Putamen (tissue), 1 donor: ENCODE data around the gene CORIN.
"Not testable (repeated sequence)": the region's sequence is repeated elsewhere in the genome, so short reads cannot be mapped to it uniquely, and the experiment has no call there.

Source experiments
- DNase-seq: peaks from one replicate; pipeline ENCODE4 v3.0.0-alpha.2; 2016; ENCODE audit warnings: low spot score

The CORIN gene

DNA sequence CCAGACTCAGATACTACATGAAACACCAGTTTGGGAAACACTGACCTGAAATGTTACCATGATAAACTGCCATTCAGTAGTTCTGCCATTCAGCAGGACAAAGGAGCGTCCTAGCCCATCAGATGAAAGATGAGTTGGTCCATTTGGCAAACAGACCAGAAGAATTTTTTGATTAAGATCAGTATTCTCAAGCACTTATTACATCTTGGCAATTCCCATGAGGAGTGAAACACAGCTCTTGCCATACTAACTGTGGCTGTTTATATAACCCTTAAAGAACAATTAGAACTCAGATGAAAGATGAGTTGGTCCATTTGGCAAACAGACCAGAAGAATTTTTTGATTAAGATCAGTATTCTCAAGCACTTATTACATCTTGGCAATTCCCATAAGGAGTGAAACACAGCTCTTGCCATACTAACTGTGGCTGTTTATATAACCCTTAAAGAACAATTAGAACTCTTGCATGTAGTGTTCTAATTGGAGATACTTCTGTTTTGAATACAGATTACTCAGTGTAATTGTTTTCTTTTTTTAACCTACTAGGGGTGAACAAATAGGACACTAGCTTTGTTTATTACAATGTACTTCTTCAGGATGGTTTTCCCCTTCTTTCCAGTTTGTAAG is 146.0 kb downstream of the CORIN start:
- not testable (repeated sequence) for DNase-seq

DNA sequence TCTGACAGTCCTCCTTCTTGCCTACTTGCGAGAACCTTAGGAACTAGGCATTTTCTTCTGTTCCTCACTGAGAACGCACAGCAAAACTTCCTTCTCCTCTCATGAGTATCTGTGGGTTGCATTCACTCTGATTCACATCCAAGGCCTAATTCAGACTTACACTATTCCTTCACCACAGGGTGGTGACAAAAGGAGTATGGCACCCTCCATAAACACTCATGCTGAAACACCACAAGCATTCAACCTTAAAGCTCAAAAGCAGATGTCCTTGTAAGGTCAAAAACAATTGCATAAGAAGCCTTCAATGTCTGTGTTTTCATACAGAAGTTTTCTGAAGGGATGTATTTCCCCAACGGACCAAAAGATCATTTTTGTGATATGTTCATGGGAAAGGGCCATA is 147.3 kb downstream of the CORIN start:
- DNase-seq: no peak

GRCh38 chr4:47686294-47686872 is 151.5 kb downstream of the CORIN start:
- no peak for DNase-seq

DNA sequence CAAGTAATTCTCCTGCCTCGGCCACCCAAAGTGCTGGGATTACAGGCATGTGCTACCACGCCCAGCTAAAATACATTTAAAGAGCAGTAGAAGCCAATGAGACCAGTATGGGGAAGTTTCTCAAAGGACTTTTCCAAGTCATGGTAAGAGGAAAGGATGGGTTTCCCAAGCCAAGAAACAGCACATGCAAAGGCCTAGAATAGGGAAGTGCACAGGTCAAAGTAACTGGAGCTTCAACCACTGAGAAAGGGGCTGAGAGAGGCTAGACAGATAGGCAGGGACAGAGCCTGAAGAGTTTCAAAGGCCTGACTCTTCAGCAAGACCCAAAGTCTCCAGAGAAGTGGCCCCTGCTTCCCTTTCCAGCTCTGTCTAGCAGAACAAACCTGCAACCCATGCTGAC is 162.1 kb downstream of the CORIN start:
- DNase-seq: no peak

- no peak for DNase-seq
Observed at GRCh38 chr4:47674144-47674543, 163.7 kb downstream of the CORIN start.

- no peak for DNase-seq
Observed at GRCh38 chr4:47672696-47673095, 165.2 kb downstream of the CORIN start.

DNA sequence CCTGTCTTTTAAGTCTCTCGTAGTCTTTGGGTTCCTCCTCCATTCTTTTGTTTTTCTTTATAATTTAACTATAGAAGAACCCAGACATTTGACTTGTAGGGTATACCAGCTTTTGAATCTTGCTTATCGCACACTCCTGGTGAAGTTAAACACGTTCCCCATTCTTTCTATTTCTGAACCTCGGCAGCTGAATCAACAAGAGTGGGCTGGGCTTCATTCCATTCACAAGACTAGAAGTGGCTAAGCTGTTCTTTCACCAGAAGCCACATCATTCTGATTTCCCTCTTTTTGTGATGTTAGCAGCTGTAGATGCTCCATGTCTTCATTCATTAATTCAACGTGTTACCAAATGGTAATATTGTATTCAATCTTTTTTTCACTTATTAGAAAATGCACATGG is 167.9 kb downstream of the CORIN start:
- DNase-seq: no peak

- peak; percentile 39 for DNase-seq
Observed at GRCh38 chr4:47668810-47669408, 169.0 kb downstream of the CORIN start.

- no peak for DNase-seq
Observed at GRCh38 chr4:47668256-47668655, 169.6 kb downstream of the CORIN start.

- DNase-seq: no peak
Observed at GRCh38 chr4:47667552-47667951, 170.3 kb downstream of the CORIN start.

DNA sequence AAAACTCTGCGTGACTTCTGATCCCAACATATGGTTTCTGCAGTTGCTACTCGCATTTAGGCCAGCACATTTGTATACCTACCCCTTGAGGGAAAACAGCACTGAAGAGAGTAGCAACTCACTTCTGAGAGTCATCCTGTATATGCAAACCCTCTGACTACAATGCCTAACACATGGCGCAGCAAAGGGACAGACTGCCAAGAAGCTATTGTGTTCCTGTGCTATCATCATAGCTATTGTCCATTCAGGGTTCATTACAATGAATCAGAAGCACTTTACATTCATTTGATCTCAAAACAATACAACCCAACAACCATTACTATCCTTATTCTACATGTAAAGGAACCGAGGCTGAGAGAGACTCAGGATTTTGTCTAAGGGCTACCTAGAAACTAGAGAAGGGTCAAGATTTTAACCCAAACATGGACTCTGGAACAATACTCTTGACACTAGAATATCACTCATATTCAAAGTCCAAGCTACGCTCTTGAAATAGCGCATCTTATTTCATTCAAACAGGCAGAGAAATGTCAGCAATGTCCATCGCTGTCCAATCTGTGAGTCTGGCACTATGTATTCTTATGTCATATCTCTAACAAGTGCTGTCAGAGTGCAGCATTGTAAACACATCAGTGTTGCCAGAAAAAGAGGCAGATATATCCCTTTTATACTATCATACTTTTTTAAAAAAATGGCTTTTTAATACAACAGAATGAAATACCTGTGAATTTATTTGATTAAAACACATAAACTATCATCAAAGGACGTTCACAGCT is 173.6 kb downstream of the CORIN start:
- DNase-seq: no peak

DNA sequence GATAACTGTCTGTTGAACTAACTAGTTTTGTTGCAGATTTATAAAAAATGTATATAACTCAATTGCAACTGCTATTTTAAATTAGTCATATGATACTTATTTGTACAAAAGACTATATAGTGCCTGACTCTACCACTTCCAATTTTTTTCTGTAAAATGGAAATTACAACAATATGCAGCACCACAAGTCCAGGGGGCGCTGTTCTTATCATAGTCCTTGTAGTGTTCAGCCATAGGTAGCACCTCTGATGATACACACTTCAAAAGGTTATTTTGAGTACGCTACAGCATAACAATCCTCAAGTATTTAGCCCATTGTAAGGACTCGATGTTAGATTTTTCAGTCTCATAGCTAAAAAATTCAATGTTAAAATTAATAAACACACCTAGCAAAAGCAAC is 174.9 kb downstream of the CORIN start:
- DNase-seq: no peak

DNA sequence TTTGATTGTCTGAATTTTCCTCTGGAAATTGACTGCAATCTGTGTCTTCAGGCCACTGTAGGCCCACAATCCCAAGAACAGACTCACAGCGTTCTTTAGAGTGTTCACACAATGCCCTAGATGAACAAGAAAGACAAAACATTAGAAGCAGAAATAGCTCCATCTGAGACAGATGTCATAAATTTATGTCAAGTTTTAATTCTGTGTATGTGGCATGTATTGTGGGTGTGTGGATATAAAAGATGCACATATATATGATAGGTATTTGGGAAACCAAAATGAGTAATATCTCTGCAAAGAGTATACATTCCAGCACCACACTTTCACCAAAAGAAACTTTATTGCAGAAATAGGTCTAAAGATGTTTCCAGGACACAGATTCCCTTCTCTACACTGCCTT is 176.1 kb downstream of the CORIN start:
- DNase-seq: no peak

GRCh38 chr4:47659342-47659741 is 178.5 kb downstream of the CORIN start:
- no peak for DNase-seq

DNA sequence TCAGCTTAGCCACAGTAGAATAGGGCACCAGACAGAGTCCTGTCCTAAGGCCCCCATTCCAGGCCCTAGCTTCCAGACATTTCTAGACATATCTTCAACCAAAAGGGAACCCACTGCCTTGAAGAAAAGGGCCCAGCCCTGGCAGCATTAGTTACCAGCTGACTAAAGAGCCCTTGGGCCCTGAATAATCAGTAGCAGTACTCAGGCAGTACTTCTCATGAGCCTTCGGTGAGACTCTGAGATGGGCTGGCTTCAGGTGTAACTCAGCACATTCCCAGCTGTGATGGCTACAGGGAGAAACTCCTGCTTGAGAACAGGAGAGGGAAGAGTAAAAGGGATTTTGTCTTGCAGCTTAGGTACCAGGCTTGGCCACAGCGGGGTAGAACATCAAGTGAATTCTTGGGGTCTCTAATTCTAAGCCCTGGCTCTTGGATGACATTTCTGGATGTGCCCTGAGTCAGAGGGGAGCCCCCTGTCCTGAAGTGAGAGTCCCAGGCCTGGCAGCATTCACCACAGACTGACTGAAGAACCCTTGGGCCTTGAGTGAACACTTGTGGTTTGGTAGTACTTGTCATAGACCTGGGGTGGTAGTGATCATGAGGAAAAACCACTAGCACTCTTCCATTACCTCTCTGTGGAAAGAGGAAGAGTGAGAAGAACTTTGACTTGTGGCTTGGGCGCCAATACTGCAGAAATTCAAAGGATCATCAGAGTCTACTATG is 182.7 kb downstream of the CORIN start:
- no peak for DNase-seq

DNA sequence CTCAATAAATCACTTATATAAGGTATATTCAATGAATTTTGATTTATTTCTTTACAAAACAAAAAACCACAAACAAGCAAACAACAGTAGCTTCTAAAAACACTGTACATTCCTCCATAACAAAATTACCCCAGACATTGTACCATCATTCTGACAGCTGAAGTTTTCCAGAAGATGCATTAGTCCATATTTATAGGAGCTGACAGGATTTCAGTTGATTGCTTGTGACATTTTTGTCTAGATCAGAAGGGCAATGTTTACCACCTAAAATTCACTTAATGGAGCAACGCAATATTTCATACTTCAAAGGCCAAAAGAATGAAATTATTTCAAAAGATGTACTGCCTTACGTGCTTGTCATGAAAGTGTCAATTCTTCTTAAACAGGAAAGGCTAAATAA is 185.8 kb downstream of the CORIN start:
- no peak for DNase-seq

DNA sequence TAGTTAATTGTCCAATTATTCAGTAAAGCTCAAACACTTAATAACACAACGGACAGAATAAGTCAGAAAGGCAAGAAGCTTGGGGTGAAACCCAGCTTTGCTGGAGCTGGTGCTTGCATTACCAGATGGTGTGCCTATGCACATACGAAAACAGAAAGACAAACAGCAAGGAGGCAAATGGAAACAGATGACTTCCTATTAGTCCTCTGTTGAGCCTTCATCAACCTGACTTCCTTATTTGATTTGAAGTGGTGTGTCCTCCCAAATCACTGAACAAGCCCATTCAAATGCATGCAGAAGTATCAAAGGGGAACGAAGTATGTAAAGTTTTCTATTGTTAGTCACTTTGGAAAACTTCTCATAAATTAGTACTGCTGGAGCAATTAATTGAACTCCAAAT is 186.6 kb downstream of the CORIN start:
- DNase-seq: no peak

- DNase-seq: no peak
Observed at GRCh38 chr4:47650584-47651130, 187.2 kb downstream of the CORIN start.

GRCh38 chr4:47647544-47647943 is 190.3 kb downstream of the CORIN start:
- no peak for DNase-seq

DNA sequence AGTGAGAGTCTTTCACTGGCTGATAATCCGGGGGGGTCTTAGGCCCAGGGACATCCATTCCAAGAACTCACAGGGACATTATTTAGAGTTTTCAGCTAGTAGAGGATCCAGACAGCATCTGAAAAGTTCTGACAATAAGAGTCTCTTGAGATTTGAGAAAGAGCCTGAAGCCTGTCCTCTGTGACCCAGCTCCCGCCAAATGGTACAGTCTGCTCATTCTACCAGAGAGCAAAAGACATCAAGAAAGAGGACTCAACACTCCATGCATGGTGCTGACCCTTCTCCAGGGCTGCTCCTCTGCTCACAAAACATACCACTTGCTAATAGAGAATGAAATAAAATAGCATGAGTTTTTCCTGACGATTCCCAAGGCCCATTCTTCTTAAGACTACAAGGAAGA is 190.8 kb downstream of the CORIN start:
- DNase-seq: no peak

GRCh38 chr4:47646372-47646771 is 191.5 kb downstream of the CORIN start:
- DNase-seq: no peak

- no peak for DNase-seq
Observed at GRCh38 chr4:47643845-47644244, 194.0 kb downstream of the CORIN start.
